B cell (primary cell): ENCODE measurements around the gene ERBB2. TPM values are rescaled to one million over a fixed set of nuclear protein-coding genes. Genes with fewer than 3 reads are reported as not detected.

Source experiments
- ATAC-seq: fragments of 200-7000 bp; cut with Tn5 transposase; one replicate; pipeline ENCODE4 v1.10.0; 2021; ENCODE audit warnings: low read depth, mild to moderate bottlenecking, moderate number of reproducible peaks, moderate library complexity
- CTCF ChIA-PET: fragments of 350-600 bp; sonication (Branson Sonifier 250); formaldehyde crosslinking; loops from one replicate; lab custom pipeline; 2021; ENCODE audit warnings: antibody characterized with exemption, inconsistent platforms; lab: Charles Lee
- POLR2A ChIA-PET: fragments of 350-600 bp; sonication (Branson Sonifier 250); formaldehyde crosslinking; loops from one replicate; lab custom pipeline; 2021; ENCODE audit warnings: antibody characterized with exemption; lab: Charles Lee
- DNase-seq: peaks from one replicate; pipeline ENCODE4 v3.0.0; 2013
- H2AFZ ChIP-seq: 2 replicates; pipeline ENCODE4 v1.6.1; 2012; ENCODE audit warnings: mild to moderate bottlenecking, low read depth, low read length; ENCODE audit not compliant: insufficient read depth, poor library complexity, severe bottlenecking
- H3K27ac ChIP-seq, 2 donors: 1 replicate in 1 of 2; 2 replicates in 1 of 2; pipeline ENCODE4 v1.5.1; 2012 to 2013; ENCODE audit warnings: low read length in 2 of 2, mild to moderate bottlenecking in 2 of 2, moderate library complexity in 1 of 2
- H3K27me3 ChIP-seq, 4 experiments: fragments of 200-600 bp in 1 of 4; sonication (generic) in 1 of 4; replicated peaks in 1 of 4; 1 replicate in 2 of 4; 2 replicates in 2 of 4; pipeline versions ENCODE4 v1.6.1 to v1.7.0; 2013 to 2016; ENCODE audit warnings: low read length in 3 of 4, mild to moderate bottlenecking in 2 of 4, mixed read lengths in 1 of 4, moderate library complexity in 1 of 4; ENCODE audit not compliant: insufficient read depth in 4 of 4, control insufficient read depth in 3 of 4; ENCODE audit errors: control extremely low read depth in 1 of 4
- H3K36me3 ChIP-seq, 2 experiments: replicated peaks in 1 of 2; 1 replicate in 1 of 2; 2 replicates in 1 of 2; pipeline versions ENCODE4 v1.6.1 to v1.7.1; 2013; ENCODE audit warnings: low read length in 1 of 2; ENCODE audit not compliant: insufficient read depth in 2 of 2, control insufficient read depth in 1 of 2; ENCODE audit errors: control extremely low read depth in 1 of 2, extremely low read depth in 1 of 2
- H3K4me1 ChIP-seq, 2 donors: fragments of 200-600 bp in 1 of 2; sonication (generic) in 1 of 2; 1 replicate in 1 of 2; 2 replicates in 1 of 2; pipeline versions ENCODE4 v1.5.1 to v1.6.1; 2013 to 2017; ENCODE audit warnings: low read length in 2 of 2; ENCODE audit not compliant: control insufficient read depth in 2 of 2, insufficient read depth in 2 of 2
- H3K4me2 ChIP-seq: replicated peaks from 2 replicates; pipeline ENCODE3; 2012; ENCODE audit warnings: mild to moderate bottlenecking, low read depth, low read length; ENCODE audit not compliant: poor library complexity, severe bottlenecking
- H3K4me3 ChIP-seq, 5 experiments: fragments of 200-600 bp in 1 of 5; sonication (generic) in 1 of 5; 1 replicate in 3 of 5; 2 replicates in 2 of 5; pipeline versions ENCODE4 v1.5.1 to v1.7.0; 2011 to 2016; ENCODE audit warnings: low read length in 4 of 5, mild to moderate bottlenecking in 4 of 5, low read depth in 2 of 5, control low read depth in 1 of 5, moderate library complexity in 1 of 5; ENCODE audit not compliant: insufficient read depth in 1 of 5; ENCODE audit errors: control extremely low read depth in 1 of 5, extremely low read depth in 1 of 5
- H3K79me2 ChIP-seq: fragments of 200-600 bp; sonication (generic); one replicate; pipeline ENCODE4 v1.6.0; 2016; ENCODE audit warnings: low read length; ENCODE audit not compliant: control insufficient read depth, insufficient read depth
- H3K9ac ChIP-seq: fragments of 200-600 bp; sonication (generic); 2 replicates; pipeline ENCODE4 v1.6.1; 2017; ENCODE audit warnings: mild to moderate bottlenecking, low read length, moderate library complexity
- H3K9me3 ChIP-seq, 3 donors: one replicate each; pipeline versions ENCODE4 v1.6.1 to v1.7.1; 2013; ENCODE audit warnings: low read length in 2 of 3; ENCODE audit not compliant: control insufficient read depth in 2 of 3, insufficient read depth in 1 of 3; ENCODE audit errors: control extremely low read depth in 1 of 3
- H4K20me1 ChIP-seq: 2 replicates; pipeline ENCODE4 v1.6.0; 2012; ENCODE audit warnings: mild to moderate bottlenecking, low read length; ENCODE audit not compliant: insufficient read depth, control insufficient read depth, poor library complexity, severe bottlenecking
- H3K27ac Mint-ChIP-seq: one replicate; pipeline ENCODE4 v1.8.0; 2021; ENCODE audit warnings: mixed read lengths
- H3K27me3 Mint-ChIP-seq: one replicate; pipeline ENCODE4 v1.8.0; 2021; ENCODE audit warnings: mixed read lengths
- H3K4me1 Mint-ChIP-seq: one replicate; pipeline ENCODE4 v1.8.0; 2021; ENCODE audit warnings: mixed read lengths
- H3K4me3 Mint-ChIP-seq: one replicate; pipeline ENCODE4 v1.8.0; 2021; ENCODE audit warnings: mixed read lengths
- H3K9me3 Mint-ChIP-seq: one replicate; pipeline ENCODE4 v1.8.0; 2022; ENCODE audit warnings: mixed read lengths; ENCODE audit not compliant: insufficient read depth
- CTCF ChIP-seq: fragments of 200-600 bp; IDR thresholded peaks from one replicate; pipeline ENCODE4 v1.8.0; 2022; ENCODE audit warnings: antibody characterized with exemption, mild to moderate bottlenecking
- EZH2 ChIP-seq: IDR thresholded peaks from 2 replicates; pipeline ENCODE4 v1.6.1; 2012; ENCODE audit warnings: borderline replicate concordance, low read depth, mild to moderate bottlenecking, moderate library complexity, low read length; ENCODE audit not compliant: insufficient read depth, poor library complexity, severe bottlenecking
- WGBS: methylation state at CpG from one replicate; pipeline ENCODE4 v1.1.5; 2013; ENCODE audit warnings: missing lambda C conversion rate; ENCODE audit not compliant: insufficient coverage; 5-methylcytosine and 5-hydroxymethylcytosine counted together
- intact Hi-C: fragments of 100-400 bp; cut with micrococcal nuclease; formaldehyde crosslinking; loops from one replicate; pipeline ENCODE4 v1.10.0; 2022
- polyA plus RNA-seq: library from polyadenylated mRNA; depleted of rRNA; stranded (reverse); fragments of >200 nt; gene quantifications from 2 replicates; pipeline ENCODE4 v1.2.3, GENCODE V29; 2012
- total RNA-seq, 2 donors: library from RNA; stranded (reverse); fragments of 120-200 nt in 1 of 2; gene quantifications; 1 replicate in 1 of 2; 2 replicates in 1 of 2; pipeline versions ENCODE4 v1.2.3 to v1.2.4, GENCODE V29; 2013 to 2022

Gene ERBB2
- total and polyA plus RNA-seq, 2 donors (not counting 1 experiment from before 2014, with no cell fraction given): 3.2 to 8.4 TPM

GRCh38 chr17:39742126-39742855, 42.4 kb downstream of the ERBB2 start:
- no peak overlapping the region for H2AFZ ChIP-seq
- peaks cover 2% of the 10 kb centered on the region for H3K79me2 ChIP-seq
- DNase-seq: no peak
- no peak overlapping the region for H3K27ac ChIP-seq
- no peaks in the 10 kb centered on the region for H3K9me3 Mint-ChIP-seq
- H3K36me3 ChIP-seq: no peaks in the 10 kb centered on the region
- peaks cover 0 to 7% (median 0%) of the 10 kb centered on the region in 3 donors for H3K9me3 ChIP-seq
- no peak overlapping the region for H3K9ac ChIP-seq
- no peaks in the 10 kb centered on the region for H4K20me1 ChIP-seq
- peaks cover 19% of the 10 kb centered on the region for H3K27me3 Mint-ChIP-seq
- H3K27ac Mint-ChIP-seq: no peak overlapping the region
- H3K27me3 ChIP-seq: peaks cover 0 to 34% (median 12%) of the 10 kb centered on the region in 4 experiments
- peaks cover 32 to 35% of the 10 kb centered on the region in 2 donors for H3K4me1 ChIP-seq
- no peak for ATAC-seq
- intact Hi-C loops: no loop called here
- ChIA-PET CTCF (interaction anchor here (1.4 kb wide), 1 partner anchor 12 kb away, joined by 5 read pairs; the partner anchor contains the start of gene MIEN1), POLR2A (interaction anchor here (0.5 to 0.6 kb wide), 3 partner anchors 185 to 536 kb away, joined by 3 to 5 read pairs (median 3); partner anchors contain the start of genes LRRC3C and ORMDL3)
- H3K4me1 Mint-ChIP-seq: peaks cover 28% of the 10 kb centered on the region
- H3K4me3 ChIP-seq: no peak overlapping the region
- TF ChIP-seq CTCF (no peak), EZH2 (no peak)
- no peak overlapping the region for H3K4me3 Mint-ChIP-seq
- WGBS: 94% methylated on average over 12 of the region's 18 CpGs
- no peak overlapping the region for H3K4me2 ChIP-seq
